HG03064 (cell line): Measurements from ENCODE around the gene GPR27.

Experiments
- ATAC-seq: cut with Tn5 transposase; IDR thresholded peaks from one replicate; pipeline ENCODE4 v1.9.1; 2021; ENCODE audit warnings: low read depth; ENCODE audit not compliant: unreplicated experiment

The GPR27 gene, protein sequence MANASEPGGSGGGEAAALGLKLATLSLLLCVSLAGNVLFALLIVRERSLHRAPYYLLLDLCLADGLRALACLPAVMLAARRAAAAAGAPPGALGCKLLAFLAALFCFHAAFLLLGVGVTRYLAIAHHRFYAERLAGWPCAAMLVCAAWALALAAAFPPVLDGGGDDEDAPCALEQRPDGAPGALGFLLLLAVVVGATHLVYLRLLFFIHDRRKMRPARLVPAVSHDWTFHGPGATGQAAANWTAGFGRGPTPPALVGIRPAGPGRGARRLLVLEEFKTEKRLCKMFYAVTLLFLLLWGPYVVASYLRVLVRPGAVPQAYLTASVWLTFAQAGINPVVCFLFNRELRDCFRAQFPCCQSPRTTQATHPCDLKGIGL

DNA sequence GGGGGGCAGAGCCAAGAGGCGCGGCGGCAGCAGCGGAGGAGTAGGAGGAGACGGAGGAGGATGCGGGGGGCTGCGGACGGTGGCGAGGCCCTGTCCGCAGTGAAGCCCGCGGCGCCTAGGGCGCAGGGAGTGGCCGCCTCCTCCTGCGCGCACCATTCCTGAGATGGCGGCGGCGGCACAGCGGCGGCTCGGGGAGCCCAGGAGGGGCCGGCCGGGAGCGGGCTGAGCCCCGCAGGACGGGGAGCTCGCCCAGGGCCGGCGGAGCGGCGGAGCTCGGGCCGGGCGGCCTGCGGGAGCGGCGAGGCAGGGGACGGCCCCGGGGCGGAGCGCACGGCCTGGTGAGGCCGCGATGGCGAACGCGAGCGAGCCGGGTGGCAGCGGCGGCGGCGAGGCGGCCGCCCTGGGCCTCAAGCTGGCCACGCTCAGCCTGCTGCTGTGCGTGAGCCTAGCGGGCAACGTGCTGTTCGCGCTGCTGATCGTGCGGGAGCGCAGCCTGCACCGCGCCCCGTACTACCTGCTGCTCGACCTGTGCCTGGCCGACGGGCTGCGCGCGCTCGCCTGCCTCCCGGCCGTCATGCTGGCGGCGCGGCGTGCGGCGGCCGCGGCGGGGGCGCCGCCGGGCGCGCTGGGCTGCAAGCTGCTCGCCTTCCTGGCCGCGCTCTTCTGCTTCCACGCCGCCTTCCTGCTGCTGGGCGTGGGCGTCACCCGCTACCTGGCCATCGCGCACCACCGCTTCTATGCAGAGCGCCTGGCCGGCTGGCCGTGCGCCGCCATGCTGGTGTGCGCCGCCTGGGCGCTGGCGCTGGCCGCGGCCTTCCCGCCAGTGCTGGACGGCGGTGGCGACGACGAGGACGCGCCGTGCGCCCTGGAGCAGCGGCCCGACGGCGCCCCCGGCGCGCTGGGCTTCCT is at the start of gene GPR27:
GPR27 (plus strand) TSS at position 155 of the 909 bp plus-strand sequence; CDS start at position 350, 195 bp downstream.
- no peak for ATAC-seq

DNA sequence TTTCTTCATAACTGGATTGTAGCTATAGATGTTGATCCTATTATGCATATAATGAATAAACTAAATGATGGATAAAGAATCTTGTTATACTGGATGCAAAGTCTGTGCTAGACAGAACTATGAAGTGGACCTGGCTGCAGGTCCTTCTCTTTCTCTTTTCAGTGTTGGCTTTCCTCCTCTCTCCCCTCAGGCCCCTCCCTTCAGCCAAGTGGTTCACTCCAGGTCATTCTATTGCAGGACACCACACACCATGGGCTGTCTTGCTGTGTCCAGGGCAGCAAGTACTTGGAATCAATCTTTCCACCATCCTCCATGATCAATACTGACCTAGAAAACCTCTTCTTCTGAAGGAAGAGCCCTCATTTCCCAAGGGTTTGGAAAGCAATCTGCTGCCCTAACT is 48.7 kb upstream of the GPR27 start:
- ATAC-seq: no peak

DNA sequence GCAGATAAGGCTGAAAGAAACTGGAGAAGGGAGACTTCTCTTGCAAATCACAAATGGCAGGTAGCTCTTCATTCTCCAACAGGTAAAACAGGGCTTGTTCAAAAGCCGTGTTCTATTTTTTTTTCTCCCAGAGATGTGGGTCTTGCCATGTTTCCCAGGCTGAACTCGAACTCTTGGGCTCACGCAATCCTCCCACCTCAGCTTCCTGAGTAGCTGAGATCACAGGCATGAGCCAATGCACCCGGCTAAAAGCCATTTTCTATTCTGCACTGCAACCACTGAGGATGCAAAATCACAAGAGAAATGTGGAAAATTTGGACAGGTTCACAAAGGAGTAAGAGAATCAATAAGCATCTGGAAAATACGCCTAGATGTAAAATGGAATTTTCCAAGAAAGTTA is 48.0 kb upstream of the GPR27 start:
- ATAC-seq: no peak

DNA sequence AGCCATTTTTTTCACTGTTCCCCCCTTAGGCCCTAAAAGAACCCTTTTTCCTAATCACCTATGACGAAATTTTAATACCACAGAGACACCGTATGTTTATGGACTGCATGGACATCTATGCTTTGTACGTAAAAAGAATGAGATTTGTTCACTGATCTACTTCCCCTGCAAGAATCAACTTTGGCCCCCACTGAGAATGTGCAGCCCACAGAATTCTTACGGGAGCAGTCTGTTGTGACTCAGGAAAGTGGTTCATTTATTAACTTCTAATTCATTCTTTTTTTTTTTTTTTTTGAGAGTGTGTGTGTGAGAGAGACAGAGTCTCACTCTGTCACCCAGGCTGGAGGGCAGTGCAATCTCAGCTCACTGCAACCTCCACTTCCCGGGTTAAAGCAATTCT is 46.1 kb upstream of the GPR27 start:
- no peak for ATAC-seq

DNA sequence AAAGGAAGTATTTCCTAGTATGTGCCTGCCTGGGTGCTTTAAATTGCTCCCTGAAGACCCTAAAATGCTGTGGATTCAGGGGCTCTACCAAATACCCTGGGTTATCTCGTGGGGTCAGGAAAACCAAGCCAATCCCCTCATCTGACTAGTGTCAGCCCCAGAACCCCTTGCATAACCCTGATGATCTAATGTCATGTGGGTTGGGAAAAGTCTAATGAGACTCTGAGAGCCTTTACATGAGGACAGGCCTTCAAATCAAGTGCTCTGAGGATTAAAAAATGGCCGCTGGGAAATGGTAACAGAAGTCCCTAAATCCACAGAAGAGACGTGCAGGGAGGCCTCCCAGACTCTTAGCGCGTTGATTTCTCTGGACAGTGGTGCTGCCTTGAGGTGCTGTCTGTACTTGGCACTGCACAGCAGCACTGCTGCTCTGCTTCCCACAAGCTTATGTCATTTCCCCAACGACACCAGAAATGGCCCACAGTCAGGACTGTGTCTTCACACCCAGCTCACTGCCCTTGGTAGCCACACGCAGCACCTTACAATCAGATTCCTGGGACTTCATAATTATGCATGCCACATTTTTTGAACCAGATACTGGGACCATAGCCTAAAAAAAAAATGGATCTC is 45.1 kb upstream of the GPR27 start:
- no peak for ATAC-seq

DNA sequence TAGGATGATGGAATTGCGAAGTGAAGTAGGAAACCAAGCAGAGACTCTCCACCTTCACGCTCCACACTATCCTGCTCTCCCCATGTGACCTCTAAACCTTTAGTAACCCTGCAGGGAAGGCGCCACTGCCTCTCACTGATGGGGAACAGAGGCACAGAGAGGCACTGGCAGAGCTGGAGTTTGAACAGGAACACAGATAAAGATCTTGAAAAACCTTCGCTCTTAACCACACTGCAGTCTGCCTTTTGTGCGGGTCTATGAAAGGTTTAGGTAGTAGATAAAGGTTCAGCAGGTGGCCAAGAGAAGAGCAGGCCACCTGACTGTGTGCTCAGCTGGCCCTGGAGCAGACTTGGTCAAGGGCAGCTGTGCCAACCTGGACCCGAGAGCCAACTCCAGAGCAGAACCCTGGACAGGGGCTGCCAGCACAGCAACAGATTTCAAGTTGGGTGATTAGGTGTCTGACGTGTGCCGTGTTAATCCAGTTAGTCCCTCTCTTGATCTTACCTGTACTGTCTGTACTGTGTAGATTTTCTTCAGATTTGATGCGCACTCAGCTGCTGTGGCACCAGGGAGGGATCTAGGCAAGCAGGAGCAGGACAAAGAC is 43.6 kb upstream of the GPR27 start:
- no peak for ATAC-seq

DNA sequence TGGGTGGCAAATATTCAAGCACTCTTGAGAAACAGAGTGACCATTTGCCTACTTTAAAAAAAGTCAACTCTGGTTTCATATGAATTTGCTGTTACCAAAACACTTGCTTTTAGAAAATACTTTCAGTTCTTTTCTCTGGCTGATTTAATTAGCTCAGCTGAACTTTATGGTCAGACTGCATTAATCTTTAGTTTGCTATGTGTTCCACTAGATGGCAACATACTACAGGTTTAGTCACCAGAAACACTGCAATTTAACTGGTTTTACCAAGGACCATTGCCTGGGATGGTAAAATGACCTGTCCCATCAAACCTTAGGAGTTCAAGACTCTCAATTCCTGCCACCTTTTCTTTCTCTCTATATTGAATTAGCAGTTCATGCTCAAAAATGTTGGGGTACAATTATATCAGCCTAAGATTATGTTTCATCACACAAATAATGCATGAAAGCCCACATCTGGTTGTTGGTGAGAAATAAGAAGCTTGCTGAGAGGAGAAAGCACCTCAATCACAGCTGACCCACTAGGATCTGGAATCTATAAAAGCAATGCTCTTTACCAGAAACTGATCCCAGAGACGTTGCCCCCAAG is 42.7 kb upstream of the GPR27 start:
- no peak for ATAC-seq

DNA sequence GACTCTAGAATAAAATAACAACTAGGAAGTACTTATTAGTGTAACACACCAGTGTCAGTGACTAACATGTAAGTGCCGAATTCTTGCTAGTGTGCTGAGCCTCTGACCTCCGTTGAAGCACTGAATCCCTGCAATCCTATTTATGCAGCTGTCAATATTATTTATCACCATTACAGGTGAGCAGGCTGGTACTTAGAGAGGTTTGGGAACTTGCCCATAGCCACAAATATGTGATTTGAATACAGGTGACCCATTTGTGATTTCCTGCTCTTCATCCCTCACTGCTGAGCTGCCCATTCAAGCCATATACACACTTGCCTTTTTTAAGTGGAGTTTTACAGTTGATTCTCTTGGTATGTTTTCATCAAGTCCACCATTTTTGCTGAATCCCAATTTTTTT is 40.6 kb upstream of the GPR27 start:
- no peak for ATAC-seq

DNA sequence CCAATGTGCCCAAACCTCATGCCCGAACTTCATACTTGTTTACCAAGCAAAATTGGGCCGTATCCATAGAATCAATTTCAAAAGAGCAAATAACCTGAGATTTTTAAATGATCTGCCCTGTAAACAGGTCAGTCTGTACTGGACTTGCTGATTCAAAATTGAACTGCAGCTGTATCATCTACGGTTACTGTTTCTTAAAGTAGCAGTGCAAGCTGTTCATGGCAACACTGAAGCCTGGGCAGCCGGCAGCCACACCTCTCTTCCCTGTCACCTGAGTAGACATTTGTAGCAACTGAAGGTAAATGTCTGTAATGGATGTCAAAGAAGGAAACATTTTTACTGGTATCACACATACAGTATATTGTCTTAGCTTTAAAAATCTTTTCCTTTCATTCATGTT is 39.1 kb upstream of the GPR27 start:
- no peak for ATAC-seq

DNA sequence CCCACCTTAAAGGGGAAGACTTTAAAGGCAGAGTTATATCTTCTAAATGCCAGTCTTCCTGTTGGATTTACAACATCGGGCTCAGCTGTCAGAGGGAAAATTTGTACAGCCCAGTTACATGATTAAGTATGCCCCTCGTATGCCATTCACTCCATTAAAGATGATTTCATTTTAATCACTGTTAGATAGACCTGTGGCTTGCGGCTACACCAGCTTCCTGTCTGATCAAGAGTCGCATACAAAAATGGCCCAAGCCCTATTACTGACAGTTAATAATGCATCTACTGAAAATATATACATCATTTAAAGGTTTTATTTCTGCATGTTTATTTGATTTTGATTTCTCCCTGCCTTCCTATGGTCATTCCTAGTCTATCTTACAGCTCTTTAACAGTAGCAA is 35.6 kb upstream of the GPR27 start:
- no peak for ATAC-seq

DNA sequence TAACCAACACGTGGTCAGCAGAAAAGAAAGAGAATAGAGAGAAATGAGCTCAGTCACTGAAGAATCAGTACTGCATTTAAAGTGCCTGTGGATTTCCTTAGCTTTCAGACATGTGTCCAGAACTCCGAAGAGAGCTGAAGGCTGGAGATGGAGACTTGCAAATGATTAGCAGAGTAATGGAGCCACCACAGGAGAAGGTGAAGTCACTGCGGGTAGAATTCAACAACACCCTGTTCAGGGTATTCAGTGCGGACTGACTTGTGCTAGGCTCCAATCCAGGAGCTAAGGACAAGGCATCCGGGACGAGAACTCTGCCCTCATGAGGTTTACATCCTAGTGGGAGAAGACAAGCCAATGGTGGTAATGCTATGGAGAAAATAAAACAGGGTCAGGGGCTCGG is 32.7 kb upstream of the GPR27 start:
- no peak for ATAC-seq

DNA sequence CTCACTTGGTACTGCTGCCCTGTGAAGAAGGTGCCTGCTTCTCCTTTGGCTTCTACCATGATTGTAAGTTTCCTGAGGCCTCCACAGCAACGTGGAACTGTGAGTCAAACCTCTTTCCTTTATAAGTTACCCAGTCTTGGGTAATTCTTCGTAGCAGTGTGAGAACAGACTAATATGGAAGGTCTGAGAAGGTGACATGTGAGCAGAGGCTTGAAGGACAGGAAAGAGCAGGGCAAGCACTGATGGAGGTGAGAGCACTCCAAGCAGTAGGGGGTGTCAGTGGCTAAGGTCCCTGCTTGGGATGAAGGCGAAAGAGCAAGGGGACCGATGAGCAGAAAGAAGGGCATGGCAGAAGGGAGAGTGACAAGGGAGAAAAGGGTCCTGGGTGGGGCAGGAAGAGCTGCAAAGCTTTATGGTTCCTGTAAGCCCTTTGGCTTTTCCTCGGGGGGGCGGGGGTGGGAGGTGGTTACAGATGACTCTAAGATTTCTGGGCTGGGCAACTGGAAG is 32.0 kb upstream of the GPR27 start:
- ATAC-seq: no peak

DNA sequence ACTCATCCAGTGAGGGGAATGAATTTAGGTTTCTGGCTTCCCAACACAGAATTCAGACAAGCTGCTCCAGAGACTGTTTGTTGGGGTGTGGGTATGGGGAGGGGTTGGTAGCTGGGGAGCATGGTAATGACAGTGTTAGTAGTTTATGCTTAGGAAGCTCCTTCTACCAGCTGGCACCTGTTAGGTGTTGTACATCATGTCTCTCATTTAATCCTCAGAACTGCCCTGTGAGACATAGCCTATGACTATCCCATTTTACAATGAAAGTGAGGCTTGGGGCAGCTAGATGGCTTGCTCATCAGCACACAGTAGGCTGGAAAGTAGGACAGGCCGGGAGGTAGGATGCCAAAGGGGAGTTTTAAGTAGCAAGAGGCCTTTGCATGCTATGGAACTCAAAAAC is 31.0 kb upstream of the GPR27 start:
- ATAC-seq: no peak

DNA sequence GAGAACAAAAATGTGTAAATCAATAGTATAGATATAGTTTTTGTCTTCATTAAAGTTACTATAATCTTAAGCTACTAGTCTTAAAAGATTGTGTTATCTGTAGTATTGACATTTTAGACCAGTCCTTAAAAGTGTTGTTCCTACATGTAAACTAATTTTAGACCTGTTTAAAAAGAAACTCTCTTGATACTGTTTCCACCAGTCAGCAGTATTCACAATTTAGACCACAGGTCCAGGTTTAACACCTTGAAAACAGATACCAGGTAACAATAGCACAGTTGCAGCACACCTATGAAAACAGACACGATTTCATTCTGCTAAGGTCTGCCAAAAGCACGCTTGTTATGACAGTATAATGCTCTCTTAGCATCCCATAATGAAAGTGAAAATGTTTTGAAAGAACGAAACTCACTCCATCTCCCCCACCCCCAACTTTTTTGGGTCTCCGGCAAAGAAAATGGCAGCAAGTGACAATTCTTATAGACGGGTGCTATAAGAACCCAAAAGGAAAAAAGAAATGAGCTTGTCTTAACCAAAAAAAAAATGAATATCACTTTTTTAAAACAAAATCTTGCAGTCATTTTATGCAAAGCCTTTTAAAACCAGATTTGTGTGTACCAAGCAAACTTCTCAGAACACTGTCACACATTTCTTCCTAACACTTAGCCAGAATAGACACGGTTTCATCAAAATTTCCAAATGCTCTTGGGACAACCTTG is 30.0 kb upstream of the GPR27 start:
- no peak for ATAC-seq

DNA sequence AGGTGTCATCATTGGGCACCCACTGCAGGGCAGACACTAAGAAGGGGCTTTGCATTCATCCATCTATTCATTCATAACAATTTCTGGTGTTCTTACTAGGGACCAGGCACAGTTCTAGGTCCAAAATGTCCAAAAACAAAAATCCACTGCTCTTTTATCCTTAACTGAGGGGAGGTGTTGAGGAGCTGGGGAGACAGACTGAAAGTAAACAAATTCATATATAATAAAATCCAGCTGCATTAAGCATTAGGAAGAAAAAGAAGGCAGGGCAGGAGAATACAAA is 29.5 kb upstream of the GPR27 start:
- no peak for ATAC-seq

DNA sequence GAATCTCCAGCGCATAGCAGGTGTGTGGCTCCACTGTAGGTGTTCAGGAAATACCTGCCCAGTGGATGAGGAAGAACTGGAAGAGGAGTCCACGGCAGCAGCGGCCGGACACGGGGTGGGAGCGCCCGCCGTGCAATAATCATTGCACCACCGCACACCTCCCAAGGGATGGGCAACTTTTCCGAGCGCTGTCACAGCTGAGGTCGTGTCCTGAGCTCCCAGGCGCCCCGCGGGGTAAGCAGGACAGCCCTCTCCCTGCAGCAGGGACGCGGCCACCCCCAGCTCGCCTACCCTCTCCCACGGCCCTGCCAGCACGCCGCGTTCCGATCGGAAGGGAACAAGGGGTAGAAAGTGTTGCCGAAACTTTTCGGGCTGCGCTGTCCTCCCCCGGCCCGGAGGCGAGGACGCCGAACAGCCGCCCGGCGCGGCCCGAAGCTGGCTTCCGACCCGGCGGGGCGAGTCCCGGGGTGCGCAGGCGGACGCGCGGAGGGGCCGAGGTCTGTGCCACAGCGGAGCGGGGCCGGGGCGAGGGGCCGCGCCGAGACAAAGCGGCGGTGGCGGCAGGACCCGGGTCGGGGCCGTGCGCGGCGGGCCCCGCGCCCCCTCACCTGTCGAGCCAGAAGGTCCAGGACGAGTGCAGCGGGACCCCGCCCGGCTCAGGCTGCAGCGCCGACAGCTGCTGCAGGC is 28.9 kb upstream of the GPR27 start:
- ATAC-seq: no peak

DNA sequence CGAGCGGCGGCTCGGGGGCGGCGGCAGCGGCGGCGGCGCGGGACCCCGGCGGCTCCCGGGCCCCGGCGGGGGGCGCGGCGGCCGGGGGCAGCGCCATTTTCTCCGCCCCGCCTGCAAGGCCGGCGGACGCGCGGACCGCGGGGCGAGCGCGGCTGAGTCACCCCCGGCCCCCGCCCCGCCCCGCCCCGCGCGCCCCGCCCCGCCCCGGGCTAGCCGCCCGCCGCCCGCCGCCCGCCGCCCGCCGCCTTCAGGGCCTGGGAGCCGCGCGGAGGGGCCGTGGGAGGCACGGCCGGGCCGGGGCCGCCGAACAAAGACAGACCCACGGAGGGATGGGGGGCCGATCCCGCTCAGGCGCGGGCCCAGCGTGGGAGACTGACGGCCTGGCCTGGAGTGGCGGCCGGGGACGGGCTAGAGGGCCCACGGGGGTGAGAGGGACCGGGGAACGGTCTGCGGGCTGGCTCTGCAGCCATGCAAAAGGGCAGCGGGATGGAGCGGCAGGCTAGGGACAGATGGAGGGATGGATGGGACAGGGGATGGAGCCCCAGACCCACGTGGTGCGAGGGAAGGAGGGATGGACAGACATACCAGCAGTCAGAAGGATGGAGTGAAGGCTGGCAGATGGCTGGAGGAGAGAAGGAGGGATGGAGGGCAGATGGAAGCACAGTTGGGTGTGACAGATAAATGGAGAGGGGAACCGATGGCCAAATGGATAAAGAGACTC is 28.2 kb upstream of the GPR27 start, which contains the start of gene EIF4E3:
EIF4E3 (minus strand) TSS at position 132 of the 721 bp plus-strand sequence; CDS start at position 97, 35 bp downstream.
- ATAC-seq: no peak

DNA sequence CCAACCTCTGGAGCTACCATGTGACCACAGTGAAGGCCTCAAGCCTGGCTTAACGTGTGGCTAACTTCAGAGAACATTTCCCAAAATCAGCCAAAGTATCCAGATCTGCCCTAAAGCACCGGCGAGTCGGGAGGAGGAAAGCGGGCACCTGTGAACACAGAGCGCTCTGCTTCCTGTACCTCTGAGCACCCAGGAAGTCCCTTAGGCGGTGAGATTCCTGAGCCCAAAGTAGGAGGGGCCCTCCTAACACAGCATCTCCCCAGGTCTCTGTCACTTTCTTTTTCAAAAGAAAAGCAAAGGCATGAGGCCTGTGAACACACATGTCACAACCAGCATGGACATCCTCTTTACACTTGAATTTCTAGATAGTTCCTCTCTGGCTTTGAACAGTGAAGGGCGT is 27.5 kb upstream of the GPR27 start:
- no peak for ATAC-seq
